ENCODE data around the gene NAB2.
A peak's percentile ranks its signal among the peaks of the same experiment; 100 is the strongest.
"Not testable (repeated sequence)": the region's sequence is repeated elsewhere in the genome, so short reads cannot be mapped to it uniquely, and the experiment has no call there.

NAB2 gene

DNA sequence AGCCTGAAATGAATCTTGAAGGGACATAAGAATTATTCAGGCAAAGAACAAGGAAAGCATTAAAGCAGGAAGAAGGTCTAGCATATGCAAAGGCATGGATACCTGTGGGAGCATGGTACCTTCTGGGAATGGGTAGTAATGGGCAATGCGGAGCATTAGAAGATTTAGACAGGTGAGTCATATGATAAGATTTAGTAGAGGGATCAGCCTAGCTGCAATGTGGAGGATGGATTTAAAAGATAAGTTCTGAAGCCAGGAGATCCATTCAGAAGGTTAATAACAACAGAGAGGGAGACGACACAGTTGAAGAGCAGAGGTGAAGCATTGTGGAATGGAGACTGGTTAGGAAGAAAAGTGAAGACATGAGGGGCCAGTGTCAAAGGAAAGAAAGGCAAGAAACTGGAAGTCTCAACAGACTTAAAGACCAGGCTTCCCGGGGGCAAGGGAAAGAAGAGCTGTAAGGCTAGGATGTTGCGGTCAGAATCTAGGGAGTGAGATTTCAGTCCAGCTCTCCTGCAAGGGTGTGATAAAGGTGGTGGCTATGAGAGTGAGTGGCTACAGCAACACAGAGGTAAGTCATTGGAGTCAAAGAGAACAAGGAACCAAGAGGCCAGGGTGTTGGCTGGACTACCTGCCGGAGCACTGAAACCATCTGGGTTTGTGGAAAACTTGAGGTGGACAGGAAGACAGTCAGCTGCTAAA lies 27.8 kb downstream of the NAB2 start:
- DNase-seq, result no peak

DNA sequence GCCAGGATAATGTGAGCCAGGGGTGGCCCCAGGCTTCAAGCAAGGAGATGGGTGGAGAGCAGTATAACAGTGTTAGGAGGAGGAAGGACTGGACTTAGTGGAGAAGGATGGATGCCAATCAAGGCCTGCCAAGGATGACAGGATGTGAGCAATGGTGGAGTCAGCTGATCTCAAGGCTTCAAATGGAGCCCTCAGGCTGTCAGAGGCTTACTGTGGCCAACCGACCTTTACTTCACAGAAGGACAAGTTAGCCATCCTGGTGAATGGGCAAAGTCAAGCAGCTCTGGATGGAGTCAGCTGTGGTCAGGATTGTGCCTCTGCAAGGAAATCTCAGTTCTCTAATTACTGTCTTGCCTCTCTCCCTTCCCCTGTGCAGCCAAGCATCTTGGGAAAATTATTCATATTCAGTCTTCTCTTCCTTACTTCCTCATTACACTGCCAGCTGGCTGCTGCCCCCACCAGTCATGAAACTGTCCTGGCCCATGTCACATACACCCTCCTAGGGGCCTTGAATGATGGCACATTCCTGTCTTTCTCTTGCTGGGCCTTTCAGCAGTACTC lies 29.9 kb downstream of the NAB2 start:
- no peak for DNase-seq

DNA sequence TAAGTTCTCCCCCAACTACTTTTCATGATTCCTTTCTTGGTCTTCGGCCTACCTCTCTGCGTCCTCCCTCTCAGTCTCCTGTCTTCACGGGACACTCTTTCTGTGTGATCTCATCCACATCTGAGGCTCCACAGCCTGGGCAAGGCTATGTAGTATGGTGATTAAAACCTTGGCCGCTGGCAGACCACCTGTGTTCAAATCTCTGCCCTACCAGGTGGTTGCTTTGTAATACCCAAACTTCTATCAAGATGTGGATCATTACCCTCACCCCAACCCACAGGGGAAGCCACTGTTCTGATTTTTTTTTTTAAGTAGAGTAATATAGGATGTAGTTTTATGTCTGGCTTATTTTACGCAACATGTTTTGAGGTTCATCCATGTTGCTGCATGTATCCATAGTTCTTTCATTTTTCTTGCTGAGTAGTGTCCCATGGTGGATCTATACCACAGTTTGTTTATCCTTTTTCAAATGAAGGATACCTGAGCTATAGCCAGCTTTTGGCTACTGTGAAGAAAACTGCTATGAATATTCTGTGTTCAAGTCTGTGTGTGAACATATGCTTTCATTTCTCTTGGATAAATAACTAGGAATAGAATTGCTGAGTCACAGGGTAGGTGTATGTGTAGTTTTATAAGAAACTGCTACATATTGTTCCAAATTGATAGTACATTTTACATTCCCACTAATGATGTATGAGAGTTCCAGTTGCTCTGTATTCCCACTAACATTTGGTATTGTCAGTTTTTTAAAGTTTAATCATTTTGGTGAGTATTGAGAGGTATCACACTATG lies 30.6 kb downstream of the NAB2 start:
- no peak for DNase-seq

DNA sequence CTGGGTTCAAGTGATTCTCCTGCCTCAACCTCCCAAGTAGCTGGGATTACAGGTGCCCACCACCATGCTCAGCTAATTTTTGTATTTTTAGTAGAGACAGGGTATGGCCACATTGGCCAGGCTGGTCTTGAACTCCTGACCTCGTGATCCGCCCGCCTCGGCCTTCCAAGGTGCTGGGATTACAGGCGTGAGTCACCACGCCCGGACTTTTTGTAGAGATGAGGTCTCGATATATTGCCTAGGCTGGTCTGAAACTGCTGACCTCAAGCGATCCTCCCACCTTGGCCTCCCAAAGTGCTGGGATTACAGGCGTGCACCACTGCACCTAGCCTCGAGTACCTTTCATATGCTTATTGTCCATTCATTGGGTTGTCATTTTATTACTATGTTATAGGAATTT lies 31.8 kb downstream of the NAB2 start:
- not testable (repeated sequence) for DNase-seq

DNA sequence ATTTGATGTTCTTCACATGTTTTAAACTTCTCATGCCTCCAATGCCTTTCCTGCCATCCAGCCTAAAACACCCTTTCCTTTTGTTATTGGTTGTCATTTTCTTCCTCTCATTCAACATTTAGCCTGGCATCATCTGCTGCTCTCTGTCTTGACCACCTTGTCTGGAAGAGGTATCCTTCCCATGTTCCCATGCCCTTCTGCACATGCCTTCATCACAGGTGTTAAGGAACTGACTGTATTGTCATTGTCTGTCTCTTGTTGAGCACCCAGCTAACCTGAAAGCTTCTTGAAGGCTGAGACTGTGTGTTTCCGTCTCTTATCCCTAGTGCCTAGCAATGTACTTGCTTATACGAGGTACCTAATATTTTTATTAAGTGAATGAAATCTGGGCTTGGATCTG lies 34.9 kb downstream of the NAB2 start:
- DNase-seq, result no peak

DNA sequence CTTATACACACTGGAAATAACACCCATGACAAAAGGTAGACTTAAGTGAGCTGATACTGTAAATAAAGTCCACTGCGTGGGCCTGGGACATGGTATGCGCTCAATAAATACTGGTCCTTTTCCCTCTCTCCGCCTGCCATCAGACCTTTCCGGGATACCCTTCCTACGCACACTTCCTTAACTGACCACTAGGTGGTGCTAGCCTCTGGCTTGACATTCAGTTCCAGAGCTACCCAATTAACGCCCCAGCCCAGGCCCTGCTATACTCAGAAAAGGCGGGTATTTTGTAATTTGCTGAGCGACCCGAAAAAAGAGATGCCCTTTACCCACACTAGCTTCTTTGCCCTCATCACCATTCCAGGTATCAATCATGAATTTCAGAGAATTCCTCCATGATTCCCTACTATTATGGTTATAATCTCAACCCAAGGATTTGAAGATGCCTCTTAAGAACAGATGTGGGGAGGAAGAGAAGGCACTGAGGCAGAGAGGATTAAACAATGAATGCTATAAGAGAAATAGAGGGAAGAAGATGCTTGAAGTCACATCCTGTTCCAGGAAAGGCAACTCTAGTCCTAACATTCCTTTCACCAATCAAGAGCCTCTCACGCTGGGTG lies 35.5 kb downstream of the NAB2 start:
- DNase-seq, result peak; percentile 60

DNA sequence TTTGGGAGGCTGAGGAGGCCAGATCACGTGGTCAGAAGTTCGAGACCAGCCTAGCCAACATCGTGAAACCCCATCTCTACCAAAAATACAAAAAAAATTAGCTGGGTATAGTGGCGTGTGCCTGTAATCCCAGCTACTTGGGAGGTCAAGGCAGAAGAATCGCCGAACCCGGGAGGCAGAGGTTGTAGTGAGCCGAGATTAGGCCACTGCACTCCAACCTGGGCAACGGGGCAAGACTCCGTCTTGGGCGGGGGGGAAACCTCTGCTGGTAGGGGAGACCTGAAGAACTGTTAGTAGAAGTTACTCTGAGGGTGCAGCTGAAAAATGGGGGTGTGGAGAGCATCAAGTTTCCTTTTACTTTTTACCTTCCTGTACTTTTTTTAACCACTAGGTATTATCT lies 37.1 kb downstream of the NAB2 start:
- DNase-seq, result no peak

DNA sequence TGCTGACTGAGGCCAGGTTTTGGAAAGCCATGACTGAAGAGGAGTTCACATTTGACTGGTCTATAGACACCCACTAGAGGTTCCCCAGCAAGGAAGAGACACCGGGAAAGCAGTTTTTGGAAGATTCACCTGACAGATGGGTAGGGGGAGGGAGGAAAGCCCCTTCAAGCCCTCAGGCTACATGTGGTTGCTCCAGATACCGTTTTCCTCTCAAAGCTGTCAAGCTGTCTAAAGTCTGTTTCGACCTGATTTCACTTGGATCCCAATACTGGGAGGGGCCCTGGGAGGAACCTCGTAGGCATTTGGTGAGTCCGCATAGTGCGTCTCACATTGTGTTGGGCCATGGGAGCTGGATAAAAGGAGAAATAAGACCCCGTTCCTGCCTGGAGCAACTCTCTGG lies 37.6 kb downstream of the NAB2 start:
- DNase-seq, result no peak

DNA sequence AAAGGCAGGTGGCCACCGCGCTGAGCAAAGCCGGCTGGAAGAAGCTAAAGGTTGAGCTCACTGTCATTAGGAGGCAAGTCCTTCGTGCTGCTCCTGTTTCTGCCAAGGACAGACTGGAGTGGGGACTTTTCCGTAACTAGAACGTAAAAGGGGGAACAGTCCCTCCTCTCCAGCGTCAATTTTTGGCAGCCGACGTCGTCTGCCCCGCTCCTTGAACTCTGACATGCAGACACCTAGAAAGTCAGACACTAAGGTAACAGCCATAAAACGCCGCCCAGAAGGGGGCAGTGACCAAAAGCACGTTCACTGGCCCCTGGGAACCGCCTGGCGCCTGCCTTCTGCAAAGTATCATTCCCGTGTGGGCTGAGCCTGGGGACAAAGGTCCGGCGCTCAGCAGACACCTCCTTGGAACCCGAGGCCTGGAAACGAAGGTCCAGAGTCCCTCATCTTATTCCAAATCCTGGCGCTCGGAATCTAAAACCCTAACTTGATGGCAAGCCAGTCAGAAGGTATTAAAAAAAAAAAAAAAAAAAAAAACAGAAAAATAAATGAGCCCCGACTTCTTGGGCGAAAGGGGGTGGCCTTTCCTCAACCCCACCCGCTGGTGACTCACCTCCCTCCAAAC lies 38.3 kb downstream of the NAB2 start:
- DNase-seq, result peak; percentile 34

DNA sequence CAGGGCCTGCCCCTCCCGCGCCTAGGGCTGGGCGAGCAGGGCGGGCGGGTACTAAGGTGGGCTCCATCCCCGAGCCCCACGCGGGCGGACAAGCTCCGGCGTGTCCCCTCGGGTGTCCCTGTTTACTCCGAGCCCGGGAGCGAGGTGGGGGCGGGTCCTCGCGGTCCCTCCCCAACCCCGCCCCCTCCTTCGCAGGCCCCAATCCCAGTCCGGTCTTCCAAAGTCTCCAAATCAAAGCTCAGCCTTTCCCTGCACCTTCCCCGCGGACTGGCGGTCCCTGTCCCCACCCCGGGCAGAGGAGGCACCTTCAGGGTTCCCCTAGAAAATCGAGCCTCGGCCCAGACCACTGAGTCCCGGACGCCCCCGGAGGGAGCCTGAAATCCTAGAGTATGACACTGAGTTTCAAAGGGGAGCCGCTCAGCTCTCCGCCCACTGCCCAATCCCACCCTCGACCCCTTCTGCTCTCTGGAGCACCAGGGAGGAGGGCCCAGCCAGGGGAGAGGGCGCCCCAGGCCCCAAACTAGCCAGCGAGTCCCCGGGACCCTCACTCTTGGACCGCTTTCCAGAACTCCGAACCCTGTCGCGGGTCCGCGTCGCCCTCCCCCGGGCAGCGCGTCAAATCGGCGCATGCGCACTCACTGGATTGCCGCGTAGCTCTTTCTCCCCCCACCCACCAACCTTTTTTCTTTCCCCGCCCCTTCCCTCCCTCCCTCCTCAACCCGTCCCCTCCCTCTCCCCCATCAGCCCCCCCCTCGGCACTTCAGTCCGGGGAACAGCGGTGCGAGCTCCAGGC lies 39.0 kb downstream of the NAB2 start, which contains the start of gene LRP1:
Gene LRP1, plus strand, starts transcription at position 758 of the 793 bp plus-strand sequence. CDS start 482 bp downstream, outside the sequence.
- peak; percentile 59 for DNase-seq

DNA sequence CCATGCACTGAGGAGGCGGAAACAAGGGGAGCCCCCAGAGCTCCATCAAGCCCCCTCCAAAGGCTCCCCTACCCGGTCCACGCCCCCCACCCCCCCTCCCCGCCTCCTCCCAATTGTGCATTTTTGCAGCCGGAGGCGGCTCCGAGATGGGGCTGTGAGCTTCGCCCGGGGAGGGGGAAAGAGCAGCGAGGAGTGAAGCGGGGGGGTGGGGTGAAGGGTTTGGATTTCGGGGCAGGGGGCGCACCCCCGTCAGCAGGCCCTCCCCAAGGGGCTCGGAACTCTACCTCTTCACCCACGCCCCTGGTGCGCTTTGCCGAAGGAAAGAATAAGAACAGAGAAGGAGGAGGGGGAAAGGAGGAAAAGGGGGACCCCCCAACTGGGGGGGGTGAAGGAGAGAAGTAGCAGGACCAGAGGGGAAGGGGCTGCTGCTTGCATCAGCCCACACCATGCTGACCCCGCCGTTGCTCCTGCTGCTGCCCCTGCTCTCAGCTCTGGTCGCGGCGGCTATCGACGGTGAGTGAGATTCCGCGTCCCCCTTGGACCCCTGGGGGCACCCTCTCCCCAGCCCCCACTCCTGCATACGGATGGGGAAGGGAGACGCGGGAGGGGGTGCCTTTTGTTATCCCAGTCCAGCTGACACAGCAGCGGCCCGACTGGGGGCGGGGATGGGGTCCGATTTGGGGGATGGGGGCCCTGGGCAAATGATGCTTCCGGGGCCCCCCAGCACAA lies 39.8 kb downstream of the NAB2 start:
- DNase-seq, result no peak

DNA sequence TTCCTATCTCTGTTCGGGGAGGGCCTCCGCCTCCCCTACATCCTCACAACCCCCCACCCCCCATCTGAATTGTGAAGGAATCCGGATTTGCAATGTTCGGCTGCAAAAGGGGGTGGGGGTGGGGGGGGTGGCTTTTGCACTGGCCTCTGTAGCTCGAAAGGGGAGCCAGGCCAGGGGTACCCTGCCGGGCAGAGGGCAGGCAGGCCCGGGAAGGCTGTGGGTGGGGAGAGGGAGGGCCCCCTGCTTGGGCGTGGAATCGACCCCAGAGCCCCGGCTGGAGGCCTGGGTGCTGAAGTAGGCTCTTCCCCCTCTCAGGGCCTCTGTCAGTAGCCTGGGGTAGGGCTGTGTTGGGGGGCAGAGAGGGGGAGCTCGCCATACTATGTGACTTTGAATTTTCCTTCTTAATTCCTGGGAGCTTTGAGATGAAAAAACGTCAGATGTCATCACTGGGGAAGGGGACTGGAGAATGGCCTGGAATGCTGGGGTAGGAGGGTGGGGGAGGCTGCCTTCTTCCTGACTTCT lies 40.5 kb downstream of the NAB2 start:
- no peak for DNase-seq

DNA sequence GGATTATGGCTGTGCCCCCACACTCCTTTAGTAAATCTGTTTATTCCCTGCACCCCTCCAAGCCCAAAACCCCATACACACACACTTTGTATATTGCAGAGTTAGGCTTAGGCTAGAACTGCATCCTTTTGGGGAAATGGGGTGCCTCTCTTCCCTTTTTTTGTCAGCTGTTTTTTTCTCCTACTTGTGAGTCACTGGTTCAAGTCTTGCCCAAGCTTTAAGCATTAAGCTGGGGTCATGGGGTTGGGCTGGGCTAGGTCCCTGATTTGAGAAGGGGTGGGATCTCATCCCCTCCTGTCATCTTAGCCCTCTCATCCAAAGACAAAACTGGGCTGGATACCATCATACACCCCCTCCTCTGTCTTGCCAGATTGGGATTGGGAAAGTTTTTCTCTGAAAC lies 41.0 kb downstream of the NAB2 start:
- no peak for DNase-seq

DNA sequence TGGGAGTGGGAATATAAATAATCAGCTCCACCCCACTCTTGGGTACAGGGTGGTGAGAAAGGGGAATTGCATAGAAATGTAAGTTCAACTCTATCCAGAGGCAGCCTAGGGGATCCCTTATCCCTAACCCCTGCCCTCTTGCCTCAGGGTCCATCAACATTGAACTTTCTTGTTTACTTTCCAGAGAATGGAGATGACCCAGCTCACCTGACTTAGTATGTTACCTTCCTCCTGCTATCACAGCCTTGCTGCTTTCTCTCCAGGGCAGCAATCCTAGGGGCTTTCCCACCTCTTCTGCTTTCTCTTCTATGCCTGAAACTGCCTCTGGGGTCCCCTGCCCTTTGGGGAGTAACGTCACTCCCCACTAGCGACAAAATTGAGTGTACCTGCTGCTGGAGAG lies 42.0 kb downstream of the NAB2 start:
- DNase-seq, result no peak

DNA sequence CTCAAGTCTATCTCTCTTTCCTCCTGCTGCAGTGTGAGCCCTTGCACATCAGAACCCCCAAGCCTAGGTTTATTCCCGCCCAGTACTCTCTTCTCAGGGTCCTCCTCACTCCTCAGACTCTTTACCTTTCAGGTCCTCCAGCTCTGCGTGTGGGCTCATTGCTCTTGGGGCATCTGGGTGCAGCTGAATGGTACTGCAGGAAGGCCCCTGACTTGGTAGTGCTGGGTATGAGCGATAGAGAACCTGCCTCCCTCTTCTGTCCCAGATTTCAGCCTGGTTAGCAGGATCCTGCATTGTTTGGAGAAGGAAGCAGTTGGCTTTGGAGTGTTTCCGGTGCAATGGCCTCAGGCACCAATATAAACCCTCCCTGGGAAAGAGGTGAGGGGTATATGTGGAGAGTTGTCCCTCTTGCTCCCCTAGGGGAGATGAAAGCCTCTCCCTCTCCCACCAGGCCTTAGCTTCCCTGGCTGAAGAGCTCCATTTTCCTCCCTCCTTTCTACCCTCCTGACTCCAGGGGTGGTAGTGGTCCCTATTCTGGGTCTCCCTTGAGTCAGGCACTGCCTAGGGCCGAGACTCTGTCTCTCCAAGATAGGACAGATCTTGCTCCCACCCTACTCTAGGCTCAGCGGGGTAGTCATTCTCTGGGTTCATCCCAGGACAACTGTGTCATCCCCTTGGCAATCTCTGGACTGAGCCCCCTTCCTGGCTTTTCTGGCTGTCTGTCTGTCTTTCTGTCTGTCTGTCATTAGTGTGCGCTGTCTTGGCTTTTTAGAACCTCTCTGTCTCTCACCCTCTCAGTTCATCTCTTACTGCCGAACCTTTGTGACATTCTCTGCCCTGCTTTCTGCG lies 43.2 kb downstream of the NAB2 start:
- no peak for DNase-seq

DNA sequence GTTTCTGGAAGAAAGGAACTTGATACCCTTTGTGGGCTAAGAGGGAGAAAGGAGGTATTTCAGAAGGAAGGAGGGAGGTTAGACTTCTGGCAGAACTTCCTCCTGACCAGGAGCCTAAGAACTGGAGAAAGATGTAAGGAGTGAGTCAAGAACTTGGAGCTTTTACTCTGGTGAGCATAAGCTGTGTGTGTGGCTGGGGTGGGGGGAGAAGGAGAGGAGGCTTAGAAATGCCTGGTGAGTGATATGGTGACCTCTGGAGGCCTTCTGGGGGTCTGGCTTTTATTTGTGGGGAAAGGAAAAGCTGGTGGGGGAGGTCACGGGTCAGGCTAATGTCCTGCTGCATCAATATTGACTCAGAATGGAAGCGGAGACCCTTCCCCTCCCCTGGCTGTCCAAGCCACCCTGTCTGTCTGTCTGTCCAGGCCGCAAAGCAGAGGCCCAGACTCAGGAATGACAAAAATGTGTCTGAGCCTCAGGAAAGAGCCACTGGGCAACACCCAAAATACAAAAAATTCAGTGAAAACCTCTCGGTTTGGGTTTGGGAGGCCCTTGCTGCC lies 44.2 kb downstream of the NAB2 start:
- no peak for DNase-seq

DNA sequence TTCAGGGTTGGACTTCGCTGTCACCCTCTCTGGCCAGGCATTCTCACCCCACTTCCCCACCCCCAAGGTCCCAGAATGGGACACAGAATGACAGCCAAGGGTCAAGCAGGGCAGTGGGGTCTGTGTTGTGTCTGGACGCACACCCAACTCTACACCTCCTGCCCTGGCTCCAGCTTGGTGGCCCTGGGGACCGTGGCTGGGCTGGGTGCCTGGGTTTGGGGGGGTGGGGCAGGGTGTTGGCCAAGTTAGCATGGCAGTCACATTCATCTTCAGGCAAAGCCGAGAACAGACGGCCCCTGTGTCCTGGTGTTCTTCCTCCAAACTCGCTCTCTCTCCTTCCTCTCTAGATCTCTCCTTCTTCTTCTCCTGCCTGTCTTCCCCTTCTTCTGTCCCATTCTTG lies 45.0 kb downstream of the NAB2 start:
- DNase-seq, result no peak

DNA sequence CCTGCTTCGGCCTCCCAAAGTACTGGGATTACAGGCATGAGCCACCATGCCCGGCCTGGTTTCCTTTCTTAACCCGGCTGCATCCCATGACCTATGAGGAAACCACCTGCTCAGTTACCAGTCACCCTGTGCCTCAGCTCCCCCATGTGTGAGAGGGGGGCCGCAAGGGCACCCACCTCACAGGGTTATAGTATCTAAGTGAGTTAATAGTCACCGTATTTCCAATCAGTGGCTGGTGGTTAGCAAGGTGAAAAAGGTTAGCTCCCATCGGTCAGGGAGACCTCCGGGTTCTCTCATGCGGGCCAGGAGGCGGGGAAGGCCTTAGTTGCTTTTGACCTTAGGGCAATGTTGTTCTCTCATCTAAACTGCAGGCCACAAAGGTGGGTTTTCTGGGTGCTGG lies 46.0 kb downstream of the NAB2 start:
- DNase-seq, result no peak

DNA sequence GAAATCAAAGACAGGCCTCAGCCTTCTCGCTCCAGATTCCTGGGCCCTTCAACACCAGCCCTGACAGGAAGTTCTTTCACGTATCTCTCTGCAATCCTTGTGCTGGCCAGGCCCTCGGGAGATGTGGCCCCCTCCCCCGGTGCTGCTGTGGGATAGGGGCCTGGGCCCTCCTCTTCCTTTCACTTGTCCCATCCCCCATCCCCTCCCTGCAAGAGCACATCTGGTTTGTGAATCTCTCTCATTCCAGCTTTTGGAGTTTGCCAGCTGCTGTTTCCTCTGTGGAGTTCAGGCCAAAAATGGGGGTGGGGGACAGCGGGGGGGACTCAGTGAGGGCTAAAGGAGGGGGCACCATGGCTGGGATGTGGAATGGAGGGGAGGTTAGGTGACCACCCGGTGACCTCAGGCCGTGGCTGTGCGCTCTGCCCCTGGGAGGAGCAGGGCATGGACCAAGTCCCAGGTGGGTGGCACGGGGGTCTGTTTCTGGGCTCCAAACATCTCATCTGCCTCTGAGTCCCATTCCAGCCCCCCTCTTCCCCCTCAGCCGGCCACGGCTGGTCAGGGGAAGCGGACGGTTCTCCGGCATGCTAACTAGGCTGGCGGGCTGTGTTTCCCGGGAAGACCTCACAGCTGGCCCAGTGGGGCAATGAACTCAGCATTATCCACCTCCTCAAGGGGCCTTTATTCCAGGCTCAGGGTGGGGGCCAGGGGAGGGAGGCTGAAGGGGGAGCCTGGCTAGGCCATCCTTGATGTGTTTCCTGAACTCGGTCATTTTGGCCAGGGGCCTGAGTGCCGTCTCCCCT lies 46.8 kb downstream of the NAB2 start:
- DNase-seq, result no peak

Data from NCI-H1105 treated with DMSO at 0.1 percent for 48 hours (cell line).